Fibroblast of pulmonary artery (primary cell): ENCODE data around the gene SGCA.
A peak's percentile ranks its signal among the peaks of the same experiment; 100 is the strongest.

ENCODE experiments used
- DNase-seq: peaks from one replicate; pipeline ENCODE4 v3.0.0-alpha.2; 2010; ENCODE audit warnings: low read depth
- H3K4me3 ChIP-seq: replicated peaks from 2 replicates; pipeline ENCODE4 v1.5.1; 2011; ENCODE audit warnings: low read depth, mild to moderate bottlenecking, control low read depth, low read length, moderate library complexity
- TF ChIP-seq, protein P1 (sequence below): IDR thresholded peaks from 2 replicates; pipeline ENCODE4 v1.5.1; 2011; ENCODE audit warnings: mild to moderate bottlenecking, control low read depth, low read length, inconsistent platforms; ENCODE audit errors: missing control alignments

SGCA gene

DNA sequence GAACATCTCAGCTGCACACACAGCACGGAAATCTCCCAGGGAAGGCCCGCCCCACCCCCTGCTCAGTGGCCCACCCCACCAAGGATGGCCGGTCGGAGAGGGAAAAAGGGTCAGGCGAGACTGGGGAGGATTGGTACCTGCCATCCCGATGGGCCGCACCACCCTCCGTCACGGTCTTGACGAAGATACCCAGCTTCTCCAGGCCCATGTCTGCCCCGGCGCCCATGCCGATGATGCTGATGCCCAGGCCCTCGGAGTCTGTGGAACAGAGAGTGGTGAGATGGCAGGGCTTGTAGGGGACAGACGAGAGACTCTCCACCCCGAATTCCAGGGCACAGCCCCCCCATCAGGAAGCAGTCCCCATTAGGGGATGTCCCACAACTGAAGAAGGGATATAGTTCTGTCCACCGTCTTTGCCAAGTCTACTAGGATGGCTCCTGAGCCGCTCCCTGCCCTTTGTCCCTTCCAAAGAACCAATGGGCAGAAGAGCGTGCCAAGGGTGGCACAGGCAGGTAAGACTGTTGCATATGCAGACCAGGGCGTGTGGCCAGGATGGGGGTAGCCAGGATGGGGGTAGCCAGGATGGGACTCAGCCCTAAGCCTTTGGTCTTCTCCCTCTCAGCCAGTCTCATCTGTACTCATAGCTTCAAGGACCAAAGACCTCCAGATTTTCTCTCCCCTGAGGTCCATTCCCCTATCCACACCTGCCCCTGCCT, 22.2 kb upstream of the SGCA start:
- TF ChIP-seq, protein P1, sequence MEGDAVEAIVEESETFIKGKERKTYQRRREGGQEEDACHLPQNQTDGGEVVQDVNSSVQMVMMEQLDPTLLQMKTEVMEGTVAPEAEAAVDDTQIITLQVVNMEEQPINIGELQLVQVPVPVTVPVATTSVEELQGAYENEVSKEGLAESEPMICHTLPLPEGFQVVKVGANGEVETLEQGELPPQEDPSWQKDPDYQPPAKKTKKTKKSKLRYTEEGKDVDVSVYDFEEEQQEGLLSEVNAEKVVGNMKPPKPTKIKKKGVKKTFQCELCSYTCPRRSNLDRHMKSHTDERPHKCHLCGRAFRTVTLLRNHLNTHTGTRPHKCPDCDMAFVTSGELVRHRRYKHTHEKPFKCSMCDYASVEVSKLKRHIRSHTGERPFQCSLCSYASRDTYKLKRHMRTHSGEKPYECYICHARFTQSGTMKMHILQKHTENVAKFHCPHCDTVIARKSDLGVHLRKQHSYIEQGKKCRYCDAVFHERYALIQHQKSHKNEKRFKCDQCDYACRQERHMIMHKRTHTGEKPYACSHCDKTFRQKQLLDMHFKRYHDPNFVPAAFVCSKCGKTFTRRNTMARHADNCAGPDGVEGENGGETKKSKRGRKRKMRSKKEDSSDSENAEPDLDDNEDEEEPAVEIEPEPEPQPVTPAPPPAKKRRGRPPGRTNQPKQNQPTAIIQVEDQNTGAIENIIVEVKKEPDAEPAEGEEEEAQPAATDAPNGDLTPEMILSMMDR = no peak

DNA sequence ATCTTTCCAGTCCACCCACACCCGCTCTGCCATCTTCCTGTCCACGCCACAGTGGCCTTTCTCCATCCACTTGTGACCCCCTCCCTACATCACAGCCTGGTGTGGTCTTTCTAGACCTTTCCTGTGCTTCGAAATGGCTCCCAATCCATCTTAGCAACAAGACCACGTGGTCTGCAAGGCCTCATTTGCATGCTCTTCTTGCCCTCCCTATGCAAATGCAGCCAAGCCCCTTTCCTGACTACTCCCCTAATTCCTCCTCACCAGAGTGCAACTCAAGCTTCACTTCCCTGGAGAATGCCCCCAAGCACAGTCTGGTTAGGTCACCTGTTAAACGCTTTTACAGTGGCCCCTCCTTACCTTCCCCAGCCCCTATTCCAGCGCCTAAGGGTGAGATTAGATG, 21.4 kb upstream of the SGCA start:
- no peak overlapping the region for H3K4me3 ChIP-seq
- TF ChIP-seq, protein P1 = no peak
- no peak for DNase-seq

More for the DNA sequence above, 22.2 kb upstream of the SGCA start:
- H3K4me3 ChIP-seq = no peak overlapping the region
- no peak for DNase-seq

DNA sequence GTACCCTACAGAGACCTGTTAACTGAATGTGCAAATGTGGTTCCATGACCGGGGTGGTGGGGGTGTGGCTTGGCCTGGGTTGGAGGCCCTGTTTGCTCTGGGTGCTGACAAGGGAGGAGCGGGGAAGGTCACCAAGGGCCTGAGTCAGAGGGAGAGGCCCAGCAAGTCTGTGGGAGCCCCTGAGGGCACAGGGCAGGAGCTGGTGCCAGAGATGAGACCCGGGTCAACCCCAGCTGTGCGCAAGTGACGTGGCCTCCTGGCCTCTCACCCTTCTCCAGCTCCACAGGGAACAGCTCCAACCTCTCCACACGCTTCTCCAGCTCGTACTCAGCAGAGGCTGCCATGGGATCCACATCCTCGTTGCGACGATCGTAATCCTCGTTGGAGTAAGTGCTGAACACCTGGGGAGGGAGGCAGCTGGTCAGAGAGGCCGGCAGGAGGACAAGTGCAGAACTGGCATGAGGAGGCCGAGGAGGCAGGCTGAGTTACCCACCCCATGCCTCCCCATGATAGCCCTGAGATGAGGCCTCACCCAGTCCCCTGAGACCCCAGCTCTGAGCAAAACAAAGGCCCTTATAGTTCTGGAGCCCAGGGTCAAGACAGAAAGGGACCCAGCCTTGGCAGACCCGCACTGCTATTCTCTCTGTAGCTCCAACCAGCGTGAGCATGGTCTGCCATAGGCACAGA, 20.8 kb upstream of the SGCA start:
- no peak for DNase-seq

DNA sequence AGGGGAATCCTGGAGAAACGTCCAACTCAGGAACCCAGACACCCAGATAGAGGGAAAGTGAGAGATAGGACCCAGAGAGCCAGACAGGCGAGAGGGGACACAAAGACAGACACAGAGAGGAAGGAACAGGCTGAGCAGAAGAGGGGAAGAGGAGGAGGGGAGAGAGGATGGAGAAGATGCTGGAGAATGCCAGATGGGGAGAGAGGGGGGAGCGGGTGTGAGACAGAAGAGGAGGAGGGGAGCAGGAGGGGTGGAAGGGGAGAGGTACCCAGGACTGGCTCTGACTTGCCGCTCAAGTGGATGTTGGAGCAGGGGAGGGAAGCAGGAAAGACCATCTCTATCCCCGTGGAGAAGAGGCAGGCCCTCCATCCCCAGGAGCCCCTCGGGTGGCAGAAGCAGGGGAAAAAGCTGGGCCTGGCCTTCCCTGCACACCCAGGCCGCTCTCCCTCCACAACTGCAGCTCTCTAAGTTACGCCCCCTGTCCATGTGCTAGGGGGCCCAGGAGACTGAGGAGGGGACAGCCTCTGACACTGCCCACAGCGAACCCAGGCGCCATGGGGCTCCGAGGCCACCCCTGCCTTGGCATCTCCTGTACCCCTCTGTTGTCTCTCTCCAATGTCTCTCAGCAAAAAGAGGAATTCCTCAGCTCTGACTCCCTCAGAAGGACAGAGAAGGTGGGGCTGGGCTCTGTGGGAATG, 20.1 kb upstream of the SGCA start:
- TF ChIP-seq, protein P1 = no peak
- DNase-seq = no peak
- H3K4me3 ChIP-seq = no peak overlapping the region

More for the DNA sequence above, 20.8 kb upstream of the SGCA start:
- TF ChIP-seq, protein P1 = no peak
- no peak overlapping the region for H3K4me3 ChIP-seq

DNA sequence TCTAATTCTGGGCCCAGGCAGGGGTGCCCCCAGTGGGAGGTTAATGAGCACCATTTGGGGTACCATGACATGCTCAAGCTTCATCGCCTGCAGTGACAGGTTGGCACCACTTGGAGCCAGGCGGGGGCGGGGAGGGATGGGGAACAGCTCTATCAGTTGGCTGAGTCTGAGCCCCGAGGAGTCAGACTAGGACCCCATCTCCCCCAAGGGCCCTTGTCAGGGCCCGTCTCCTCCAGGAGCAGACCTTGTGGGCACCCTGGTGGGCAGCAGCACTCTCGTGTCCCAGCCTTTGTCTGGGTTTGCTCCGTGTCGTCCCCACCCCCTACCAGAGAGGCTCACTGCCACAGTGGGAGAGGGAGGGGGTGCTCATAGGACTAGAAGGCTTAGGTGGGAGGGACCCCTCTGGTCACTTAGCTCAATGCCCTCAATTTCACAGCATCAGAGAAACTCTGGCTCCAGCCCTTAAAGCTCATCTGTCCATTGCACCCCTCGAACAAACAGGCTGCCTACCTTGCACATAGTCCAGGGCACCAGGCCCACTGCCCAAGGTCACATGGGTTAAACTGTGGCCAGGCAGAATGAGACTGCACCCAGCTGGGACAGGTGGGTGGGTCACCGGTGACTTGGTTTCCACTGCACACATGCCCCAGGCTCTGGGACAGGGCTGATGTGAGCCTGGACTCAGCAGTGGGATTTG, 19.4 kb upstream of the SGCA start:
- H3K4me3 ChIP-seq = peak overlapping the region; percentile 81

DNA sequence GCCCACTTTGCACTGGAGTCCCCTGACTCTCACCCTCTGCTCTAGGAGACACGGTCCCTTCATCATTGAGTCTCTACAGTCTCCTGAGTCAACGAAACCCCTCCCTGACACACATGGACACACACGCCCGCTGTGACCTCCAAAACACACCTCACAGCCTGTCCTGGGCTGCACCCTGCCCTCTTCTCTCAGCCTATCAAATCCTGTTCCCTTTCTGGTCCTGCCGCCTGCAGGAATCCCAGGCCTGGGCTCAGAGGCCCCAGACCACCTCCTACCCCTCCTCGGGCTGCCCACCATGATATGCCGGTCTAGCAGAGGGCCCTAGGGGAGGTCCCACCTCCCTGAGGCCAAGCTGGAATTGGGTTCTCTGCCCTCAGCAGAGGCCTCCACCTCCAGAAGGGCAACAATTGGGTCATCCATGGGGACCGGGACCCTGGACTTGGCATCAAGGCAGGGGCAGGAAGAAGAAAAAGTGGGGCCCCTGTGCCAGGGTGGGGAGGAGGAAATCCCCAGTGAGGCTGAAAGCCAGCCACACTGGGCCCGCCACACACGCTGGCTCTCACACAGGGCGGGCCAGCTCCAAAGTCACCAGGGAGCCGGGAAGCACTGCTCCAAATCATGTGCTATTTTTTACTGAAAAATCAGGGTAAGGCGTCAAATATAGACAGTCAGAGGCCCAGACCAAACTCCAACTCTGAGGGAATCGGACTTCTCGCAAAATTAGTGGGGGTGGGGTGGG, 18.7 kb upstream of the SGCA start:
- TF ChIP-seq, protein P1 = no peak
- DNase-seq = no peak
- peak overlapping the region; percentile 81 for H3K4me3 ChIP-seq

More for the DNA sequence above, 19.4 kb upstream of the SGCA start:
- no peak for DNase-seq
- TF ChIP-seq, protein P1 = no peak
